HepG2 (cell line): ENCODE data around the gene CPO. TPM values are rescaled to one million over a fixed set of nuclear protein-coding genes. Genes with fewer than 3 reads are reported as not detected.

Experiments used
- ATAC-seq: fragments of 200-7000 bp; cut with Tn5 transposase; 3 replicates; pipeline ENCODE4 v1.9.1; 2020; ENCODE audit warnings: mild to moderate bottlenecking, moderate library complexity
- BruUV-seq: library from RNA; stranded (reverse); fragments of 400-500 nt; replicated peaks from 2 replicates; lab custom pipeline; 2021; lab: Mats Ljungman, UMichigan
- CTCF ChIA-PET: fragments of 300-600 bp; formaldehyde crosslinking; extraction: SDS; loops from one replicate; lab custom pipeline; 2021; ENCODE audit warnings: low total read pairs, inconsistent platforms, low intra/inter-chr PET ratio; lab: Yijun Ruan, JAX
- POLR2A ChIA-PET: fragments of 350-600 bp; sonication (Branson Sonifier 250); formaldehyde crosslinking; loops from one replicate; lab custom pipeline; 2020; ENCODE audit warnings: antibody characterized with exemption, inconsistent platforms; lab: Yijun Ruan, JAX
- DNase-seq: peaks from one replicate; pipeline ENCODE4 v3.0.0-alpha.2; 2015; ENCODE audit warnings: low spot score
- FAIRE-seq: peaks from 3 replicates; lab custom pipeline; 2011; peaks lifted over from hg19 to GRCh38; lab: Jason Lieb, UNC
- H2AFZ ChIP-seq: one replicate; pipeline ENCODE4 v1.6.1; 2011; ENCODE audit warnings: low read length, inconsistent platforms
- H3K27ac ChIP-seq: fragments of 300-600 bp; 3 replicates; pipeline ENCODE4 v1.8.0; 2011; ENCODE audit warnings: mixed run types, mild to moderate bottlenecking, mixed read lengths, low read length, inconsistent platforms; ENCODE audit not compliant: insufficient read depth; ENCODE audit errors: extremely low read length
- H3K27me3 ChIP-seq, 2 experiments: fragments of 200-600 bp in 1 of 2; 2 replicates in 1 of 2; 3 replicates in 1 of 2; pipeline versions ENCODE4 v1.6.0 to v1.8.0; 2011; ENCODE audit warnings: low read length in 2 of 2, mild to moderate bottlenecking in 2 of 2, moderate library complexity in 2 of 2, inconsistent platforms in 1 of 2; ENCODE audit not compliant: insufficient read depth in 2 of 2, control insufficient read depth in 1 of 2
- H3K36me3 ChIP-seq, 2 experiments: fragments of 200-600 bp in 1 of 2; replicated peaks in 1 of 2; 2 replicates in 1 of 2; 3 replicates in 1 of 2; pipeline versions ENCODE4 v1.5.1 to v1.8.0; 2011; ENCODE audit warnings: low read length in 2 of 2, inconsistent platforms in 1 of 2; ENCODE audit not compliant: insufficient read depth in 2 of 2, control insufficient read depth in 1 of 2
- H3K4me1 ChIP-seq: 2 replicates; pipeline ENCODE4 v1.5.1; 2012; ENCODE audit warnings: low read length, inconsistent platforms; ENCODE audit not compliant: insufficient read depth
- H3K4me2 ChIP-seq: 2 replicates; pipeline ENCODE4 v1.6.0; 2011; ENCODE audit warnings: low read depth, low read length, inconsistent platforms
- H3K4me3 ChIP-seq, 3 experiments: fragments of 200-600 bp in 1 of 3; sonication (generic), shearing (Covaris generic) in 1 of 3; replicated peaks in 1 of 3; 2 replicates each; pipeline ENCODE4 v1.5.1; 2011 to 2016; ENCODE audit warnings: low read length in 3 of 3, inconsistent platforms in 2 of 3, low read depth in 2 of 3, mild to moderate bottlenecking in 2 of 3, control low read depth in 1 of 3, mixed read lengths in 1 of 3; ENCODE audit not compliant: insufficient read depth in 1 of 3
- H3K79me2 ChIP-seq: one replicate; pipeline ENCODE4 v1.6.1; 2011; ENCODE audit warnings: low read length, inconsistent platforms; ENCODE audit not compliant: insufficient read depth
- H3K9ac ChIP-seq: 2 replicates; pipeline ENCODE4 v1.6.0; 2011; ENCODE audit warnings: mild to moderate bottlenecking, low read depth, low read length, inconsistent platforms; ENCODE audit not compliant: insufficient read depth
- H3K9me3 ChIP-seq: 2 replicates; pipeline ENCODE4 v1.5.1; 2012; ENCODE audit warnings: mild to moderate bottlenecking, low read length
- H4K20me1 ChIP-seq: 2 replicates; pipeline ENCODE4 v1.6.0; 2011; ENCODE audit warnings: inconsistent platforms, mild to moderate bottlenecking, low read length, moderate library complexity; ENCODE audit not compliant: insufficient read depth
- CBX5 ChIP-seq: sonication (generic); formaldehyde crosslinking; IDR thresholded peaks from 2 replicates; pipeline ENCODE4 v1.4.0; 2020; ENCODE audit warnings: missing genetic modification reagents, borderline replicate concordance
- FOXA3 ChIP-seq: IDR thresholded peaks from 2 replicates; pipeline ENCODE4 v1.6.1; 2016; ENCODE audit warnings: missing genetic modification reagents, missing compliant biosample characterization
- FOXC1 ChIP-seq: sonication (generic); formaldehyde crosslinking; IDR thresholded peaks from 2 replicates; pipeline ENCODE4 v1.8.0; 2022; ENCODE audit warnings: mild to moderate bottlenecking, missing genetic modification reagents, borderline replicate concordance
- FOXP1 ChIP-seq, 2 experiments: fragments of 450-650 bp in 1 of 2; IDR thresholded peaks; 2 replicates each; pipeline ENCODE4 v1.6.1; 2017 to 2018; ENCODE audit warnings: antibody characterized with exemption in 1 of 2
- KAT2B ChIP-seq: fragments of 150-350 bp; IDR thresholded peaks from 2 replicates; pipeline ENCODE4 v1.6.1; 2014; ENCODE audit warnings: low read depth, low read length, borderline replicate concordance
- MAFF ChIP-seq: IDR thresholded peaks from 2 replicates; pipeline ENCODE4 v1.6.1; 2011; ENCODE audit warnings: low read depth, low read length, improper control_type of control experiment
- MAZ ChIP-seq, 2 experiments: sonication (generic) in 1 of 2; formaldehyde crosslinking in 1 of 2; IDR thresholded peaks; 2 replicates each; pipeline versions ENCODE4 v1.5.0 to v1.6.1; 2012 to 2020; ENCODE audit warnings: low read depth in 2 of 2, mild to moderate bottlenecking in 2 of 2, borderline replicate concordance in 1 of 2, improper control_type of control experiment in 1 of 2, low read length in 1 of 2, missing genetic modification reagents in 1 of 2, moderate library complexity in 1 of 2
- MEIS2 ChIP-seq: sonication (generic); formaldehyde crosslinking; IDR thresholded peaks from 2 replicates; pipeline ENCODE4 v1.9.0; 2021; ENCODE audit warnings: mild to moderate bottlenecking, missing genetic modification reagents
- NRL ChIP-seq: sonication (generic); formaldehyde crosslinking; IDR thresholded peaks from 2 replicates; pipeline ENCODE4 v1.5.0; 2020; ENCODE audit warnings: missing genetic modification reagents, mild to moderate bottlenecking, moderate library complexity, borderline replicate concordance
- REL ChIP-seq: sonication (generic); formaldehyde crosslinking; conservative IDR thresholded peaks from 2 replicates; pipeline ENCODE4 v1.8.0; 2022; ENCODE audit warnings: mild to moderate bottlenecking, missing genetic modification reagents, moderate library complexity
- RFX5 ChIP-seq: IDR thresholded peaks from 2 replicates; pipeline ENCODE4 v1.6.1; 2011; ENCODE audit warnings: low read depth, low read length, improper control_type of control experiment
- SALL1 ChIP-seq: sonication (generic); formaldehyde crosslinking; IDR thresholded peaks from 2 replicates; pipeline ENCODE4 v1.8.0; 2022; ENCODE audit warnings: mild to moderate bottlenecking, missing genetic modification reagents
- SOX5 ChIP-seq: IDR thresholded peaks from 2 replicates; pipeline ENCODE4 v1.6.1; 2016; ENCODE audit warnings: borderline replicate concordance
- U2AF2 ChIP-seq: fragments of 200-400 bp; formaldehyde crosslinking; IDR thresholded peaks from 2 replicates; pipeline ENCODE4 v1.6.1; 2017; ENCODE audit warnings: low read depth, mild to moderate bottlenecking, low read length
- ZNF234 ChIP-seq: sonication (generic); formaldehyde crosslinking; conservative IDR thresholded peaks from 2 replicates; pipeline ENCODE4 v1.5.1; 2020; ENCODE audit warnings: mild to moderate bottlenecking, missing genetic modification reagents
- ZNF331 ChIP-seq: sonication (generic); formaldehyde crosslinking; IDR thresholded peaks from 2 replicates; pipeline ENCODE4 v1.4.0; 2020; ENCODE audit warnings: missing genetic modification reagents
- ZNF510 ChIP-seq: sonication (generic); formaldehyde crosslinking; IDR thresholded peaks from 2 replicates; pipeline ENCODE4 v1.4.0; 2020; ENCODE audit warnings: low read depth, mild to moderate bottlenecking, missing genetic modification reagents
- ZNF703 ChIP-seq: sonication (generic); formaldehyde crosslinking; IDR thresholded peaks from 2 replicates; pipeline ENCODE4 v1.5.1; 2020; ENCODE audit warnings: missing genetic modification reagents, mild to moderate bottlenecking, moderate library complexity, borderline replicate concordance
- WGBS: methylation state at CpG from one replicate; pipeline ENCODE4 v1.1.6; 2017; ENCODE audit warnings: low lambda C conversion rate; 5-methylcytosine and 5-hydroxymethylcytosine counted together
- in situ Hi-C: cut with HindIII; loops from 2 replicates; pipeline ENCODE4 v1.10.0; 2017; ENCODE audit warnings: low pct_unique_long_range_greater_than_20kb; ENCODE audit not compliant: extremely low pct_ligation_motif_present
- intact Hi-C: fragments of 100-400 bp; cut with micrococcal nuclease; formaldehyde crosslinking; loops from one replicate; pipeline ENCODE4 v1.10.0; 2022; ENCODE audit not compliant: unreplicated experiment
- polyA plus RNA-seq, 8 experiments: library from polyadenylated mRNA; depleted of rRNA in 3 of 8; stranded (reverse) in 7 of 8; unstranded in 1 of 8; fragments of >200 nt; fragmentation: Illumina TruSeq in 4 of 8; extraction: Trizol in 4 of 8; gene quantifications; 2 replicates each; pipeline versions ENCODE4 v1.2.1 to v1.2.3, GENCODE V29; 2011 to 2016; ENCODE audit warnings: low read depth in 4 of 8, missing spikeins in 1 of 8, mixed read lengths in 1 of 8; ENCODE audit not compliant: insufficient read depth in 1 of 8
- total RNA-seq, 5 experiments: library from RNA; depleted of rRNA; stranded (reverse); fragments of >200 nt; fragmentation: Illumina TruSeq; extraction: Trizol; gene quantifications; 2 replicates each; pipeline ENCODE4 v1.2.3, GENCODE V29; 2016; ENCODE audit warnings: low read depth in 1 of 5

The CPO gene
- total and polyA plus RNA-seq, 2 of the 13 experiments (the other 11 are each of a cell fraction or from before 2014, with no cell fraction given): 0.07 TPM; not detected in 1

GRCh38 chr2:206969192-206969591 lies 29.9 kb downstream of the CPO start:
- peaks cover 11% of the 10 kb centered on the region; the same call in 1 of the 2 replicates for H3K4me1 ChIP-seq
- FAIRE-seq: no peak
- DNase-seq: no peak
- H3K4me3 ChIP-seq: no peak overlapping the region
- no TSS peak for BruUV-seq
- H3K9ac ChIP-seq: no peak overlapping the region
- in situ Hi-C loops: no loop called here
- no peaks in the 10 kb centered on the region for H3K9me3 ChIP-seq
- H3K27ac ChIP-seq: no peak overlapping the region
- intact Hi-C loops: no loop called here
- H3K36me3 ChIP-seq: no peaks in the 10 kb centered on the region
- POLR2A ChIA-PET: no interaction called here
- H2AFZ ChIP-seq: no peak overlapping the region
- no peak for TF ChIP-seq FOXC1
- no peak for TF ChIP-seq ZNF234 (CRISPR knock-in tag)
- no peak for TF ChIP-seq ZNF331 (CRISPR knock-in tag)
- no peak for TF ChIP-seq KAT2B
- TF ChIP-seq MAZ (IDR thresholded peaks at IDR 0.05; ENCODE audit: borderline replicate concordance, low read depth, low read length): no peak
- TF ChIP-seq MAZ (CRISPR knock-in tag; IDR thresholded peaks at IDR 0.05; ENCODE audit: low read depth): no peak
- TF ChIP-seq ZNF703 (CRISPR knock-in tag): no peak
- H3K4me2 ChIP-seq: no peak overlapping the region
- H3K27me3 ChIP-seq: no peaks in the 10 kb centered on the region
- H4K20me1 ChIP-seq: no peaks in the 10 kb centered on the region
- 55% methylated on average over 6 of the region's 6 CpGs for WGBS
- H3K79me2 ChIP-seq: no peaks in the 10 kb centered on the region
- CTCF ChIA-PET: no interaction called here
- ATAC-seq: no peak

- Histone ChIP-seq H3K9ac (no peak overlapping the region), H3K36me3 (no peaks in the 10 kb centered on the region), H2AFZ (no peak overlapping the region), H4K20me1 (no peaks in the 10 kb centered on the region), H3K4me1 (peaks cover 11% of the 10 kb centered on the region; the same call in 1 of the 2 replicates), H3K27ac (no peak overlapping the region)
- intact Hi-C loops: no loop called here
- CTCF ChIA-PET: no interaction called here
- WGBS: 30% methylated on average over 7 of the region's 7 CpGs
- no peak for DNase-seq
- no TSS peak for BruUV-seq
- POLR2A ChIA-PET: no interaction called here
- no peak for ATAC-seq
- FAIRE-seq: no peak
- no peak for TF ChIP-seq REL (CRISPR knock-in tag)
- no peak for TF ChIP-seq SALL1 (CRISPR knock-in tag)
- TF ChIP-seq FOXA3 (CRISPR knock-in tag): no peak
- no peak for TF ChIP-seq ZNF510 (CRISPR knock-in tag)
- TF ChIP-seq SOX5 (CRISPR knock-in tag): no peak
- TF ChIP-seq FOXP1 (IDR thresholded peaks at IDR 0.05): no peak
- TF ChIP-seq FOXP1 (CRISPR knock-in tag; IDR thresholded peaks at IDR 0.05): no peak
- no peak for TF ChIP-seq MAFF
- no peak for TF ChIP-seq RFX5
- no peak for TF ChIP-seq NRL (CRISPR knock-in tag)
- TF ChIP-seq MEIS2: no peak
- TF ChIP-seq U2AF2: no peak
- TF ChIP-seq CBX5 (CRISPR knock-in tag): no peak
- TF ChIP-seq, all 625 proteins: peak for 0
- in situ Hi-C loops: no loop called here
- Histone ChIP-seq H3K79me2 (no peaks in the 10 kb centered on the region), H3K9me3 (peaks cover 6% of the 10 kb centered on the region), H3K27me3 (no peaks in the 10 kb centered on the region), H3K4me2 (no peak overlapping the region), H3K4me3 (no peak overlapping the region)
These were observed 31.5 kb downstream of the CPO start for GRCh38 chr2:206970589-206971360.
